Activated CD4-positive, alpha-beta T cell treated with anti-CD3 and anti-CD28 coated beads, Interleukin-2, amount 10 ng/mL, durations not matched to agents 24 days and 14 days (primary cell): ENCODE data around the gene SSR2. TPM values are rescaled to one million over a fixed set of nuclear protein-coding genes. Genes with fewer than 3 reads are reported as not detected.

ENCODE experiments used
- DNase-seq: peaks from one replicate; pipeline ENCODE4 v3.0.0; 2022
- H3K27ac Mint-ChIP-seq: one replicate; pipeline ENCODE4 v1.8.0; 2022; ENCODE audit warnings: mild to moderate bottlenecking, mixed read lengths
- H3K27me3 Mint-ChIP-seq: one replicate; pipeline ENCODE4 v1.8.0; 2022; ENCODE audit warnings: mixed read lengths
- H3K36me3 Mint-ChIP-seq: one replicate; pipeline ENCODE4 v1.8.0; 2022; ENCODE audit warnings: low read depth, mild to moderate bottlenecking, mixed read lengths
- H3K4me1 Mint-ChIP-seq: one replicate; pipeline ENCODE4 v1.8.0; 2021; ENCODE audit warnings: mixed read lengths
- H3K4me3 Mint-ChIP-seq: one replicate; pipeline ENCODE4 v1.8.0; 2022; ENCODE audit warnings: mild to moderate bottlenecking, moderate library complexity, mixed read lengths
- H3K9me3 Mint-ChIP-seq: one replicate; pipeline ENCODE4 v1.8.0; 2021; ENCODE audit warnings: mixed read lengths
- intact Hi-C: fragments of 100-400 bp; cut with micrococcal nuclease; formaldehyde crosslinking; loops from one replicate; pipeline ENCODE4 v1.15.1; 2023
- total RNA-seq: library from RNA; stranded (reverse); gene quantifications from 2 replicates; pipeline ENCODE4 v1.2.3, GENCODE V29; 2022

SSR2 gene
- total RNA-seq, 1 donor from 2014 or later = 175 TPM

DNA sequence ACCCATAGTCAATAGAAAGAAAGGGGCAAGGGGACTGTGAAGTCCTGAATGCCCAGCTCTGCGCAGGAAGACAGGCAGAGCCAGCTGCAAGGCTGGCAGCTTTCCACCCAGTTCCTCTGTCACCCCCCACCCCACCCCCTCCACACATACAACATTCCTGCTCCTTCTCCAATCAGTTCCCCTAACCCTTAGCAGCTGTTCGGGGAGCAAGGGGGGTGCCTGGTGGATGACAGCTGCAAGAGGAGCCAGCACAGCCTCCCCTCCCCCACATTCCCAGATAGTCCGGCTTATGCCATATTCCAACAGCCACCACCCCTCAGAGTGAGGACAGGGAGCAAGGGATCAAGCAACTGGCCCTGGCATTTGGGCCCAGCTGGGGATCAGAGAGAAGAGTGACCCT lies 52.1 kb downstream of the SSR2 start:
- DNase-seq = no peak
- Mint-ChIP-seq H3K27me3 (no peaks in the 10 kb centered on the region), H3K4me1 (peaks cover 74% of the 10 kb centered on the region), H3K36me3 (peaks cover 74% of the 10 kb centered on the region), H3K4me3 (peak overlapping the region; percentile 79), H3K27ac (peak overlapping the region; percentile 90), H3K9me3 (no peaks in the 10 kb centered on the region)
- intact Hi-C loops = no loop called here

DNA sequence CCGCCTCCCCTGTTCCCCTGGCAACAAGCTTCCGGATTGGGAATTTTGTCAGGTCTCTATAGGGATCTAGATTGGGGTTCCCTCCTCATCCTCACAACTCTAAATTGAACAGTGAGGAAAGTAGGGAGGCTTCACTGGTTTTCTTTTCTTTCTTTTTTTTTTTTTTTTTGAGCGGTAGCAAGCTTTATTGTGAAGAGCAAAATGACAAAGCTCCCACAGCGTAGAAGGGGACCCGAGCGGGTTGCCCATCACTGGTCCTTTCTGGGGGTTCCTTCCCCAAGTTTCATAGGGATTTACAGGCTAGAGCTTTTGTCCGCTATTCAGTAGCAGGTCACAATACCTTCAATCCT lies 52.7 kb downstream of the SSR2 start:
- intact Hi-C loops = no loop called here
- Mint-ChIP-seq H3K27ac (peak overlapping the region; percentile 90), H3K36me3 (peaks cover 71% of the 10 kb centered on the region), H3K4me1 (peaks cover 68% of the 10 kb centered on the region), H3K4me3 (peak overlapping the region; percentile 79), H3K9me3 (no peaks in the 10 kb centered on the region), H3K27me3 (no peaks in the 10 kb centered on the region)
- no peak for DNase-seq

GRCh38 chr1:155967341-155968050 lies 53.3 kb downstream of the SSR2 start:
- peak overlapping the region; percentile 79 for H3K4me3 Mint-ChIP-seq
- H3K36me3 Mint-ChIP-seq = peaks cover 71% of the 10 kb centered on the region

DNA sequence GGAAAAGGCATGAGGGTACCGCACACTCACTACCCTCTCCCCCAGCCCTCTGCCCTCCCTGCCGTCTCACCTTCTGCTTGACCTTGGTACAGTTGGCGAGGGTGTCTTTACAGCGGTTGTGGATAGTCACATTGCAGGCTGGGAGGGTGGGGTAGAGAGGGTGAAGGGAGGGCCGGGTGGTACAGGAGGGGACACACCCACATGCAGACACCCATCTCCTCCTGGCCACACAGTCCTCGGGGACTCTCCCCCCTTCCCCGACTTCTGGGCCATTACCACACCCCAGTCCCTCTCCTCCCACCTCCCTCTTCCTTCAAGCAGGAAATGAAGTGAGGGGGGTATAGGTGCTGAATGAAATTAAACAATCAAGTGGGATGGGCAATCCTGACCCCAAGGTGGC lies 54.0 kb downstream of the SSR2 start:
- H3K4me1 Mint-ChIP-seq = peaks cover 61% of the 10 kb centered on the region
- no peaks in the 10 kb centered on the region for H3K27me3 Mint-ChIP-seq
- peak overlapping the region; percentile 50 for H3K4me3 Mint-ChIP-seq
- H3K27ac Mint-ChIP-seq = peak overlapping the region; percentile 79
- H3K9me3 Mint-ChIP-seq = no peaks in the 10 kb centered on the region
- DNase-seq = no peak
- H3K36me3 Mint-ChIP-seq = peaks cover 75% of the 10 kb centered on the region
- intact Hi-C loops = no loop called here

More at GRCh38 chr1:155967341-155968050, 53.3 kb downstream of the SSR2 start:
- intact Hi-C loops = no loop called here
- H3K9me3 Mint-ChIP-seq = no peaks in the 10 kb centered on the region
- H3K27ac Mint-ChIP-seq = peak overlapping the region; percentile 90
- no peaks in the 10 kb centered on the region for H3K27me3 Mint-ChIP-seq
- peaks cover 66% of the 10 kb centered on the region for H3K4me1 Mint-ChIP-seq
- DNase-seq = peak; percentile 76

GRCh38 chr1:155966135-155966534 lies 54.6 kb downstream of the SSR2 start:
- intact Hi-C loops = no loop called here
- Mint-ChIP-seq H3K4me1 (peaks cover 58% of the 10 kb centered on the region), H3K27me3 (no peaks in the 10 kb centered on the region), H3K27ac (peak overlapping the region; percentile 79), H3K36me3 (peaks cover 79% of the 10 kb centered on the region), H3K9me3 (no peaks in the 10 kb centered on the region), H3K4me3 (no peak overlapping the region)
- no peak for DNase-seq

- Mint-ChIP-seq H3K4me1 (peaks cover 41% of the 10 kb centered on the region), H3K4me3 (no peak overlapping the region), H3K36me3 (peaks cover 82% of the 10 kb centered on the region), H3K27ac (peak overlapping the region; percentile 62), H3K9me3 (no peaks in the 10 kb centered on the region), H3K27me3 (no peaks in the 10 kb centered on the region)
- no peak for DNase-seq
- intact Hi-C loops = no loop called here
These were observed 56.6 kb downstream of the SSR2 start for GRCh38 chr1:155964193-155964592.

GRCh38 chr1:155962599-155963211 lies 58.0 kb downstream of the SSR2 start:
- no peaks in the 10 kb centered on the region for H3K9me3 Mint-ChIP-seq
- H3K27me3 Mint-ChIP-seq = no peaks in the 10 kb centered on the region
- intact Hi-C loops = no loop called here
- no peak overlapping the region for H3K4me3 Mint-ChIP-seq
- no peak for DNase-seq
- H3K36me3 Mint-ChIP-seq = peaks cover 76% of the 10 kb centered on the region
- peaks cover 27% of the 10 kb centered on the region for H3K4me1 Mint-ChIP-seq
- H3K27ac Mint-ChIP-seq = no peak overlapping the region

DNA sequence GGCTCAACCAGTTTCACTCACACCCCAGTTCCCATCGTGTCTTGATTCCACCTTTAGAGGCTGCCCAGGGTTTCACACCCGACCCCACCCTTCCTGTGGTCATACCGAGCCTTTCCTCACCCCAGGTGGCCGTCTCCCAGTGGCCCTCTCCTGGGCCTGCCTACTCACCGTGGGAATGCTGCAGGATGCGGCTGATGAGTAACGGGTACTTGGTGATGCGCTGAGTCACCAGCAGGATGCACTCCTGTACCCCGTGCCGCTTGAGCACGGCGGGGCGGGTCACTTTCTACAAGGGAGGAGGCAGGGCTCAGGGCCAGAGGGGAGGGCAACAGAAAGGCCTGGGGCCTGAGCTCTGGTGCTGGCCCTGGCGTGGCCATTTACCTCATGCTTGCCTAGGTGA lies 58.8 kb downstream of the SSR2 start:
- Mint-ChIP-seq H3K27ac (peak overlapping the region; percentile 48), H3K4me3 (no peak overlapping the region), H3K36me3 (peaks cover 79% of the 10 kb centered on the region), H3K9me3 (no peaks in the 10 kb centered on the region), H3K27me3 (no peaks in the 10 kb centered on the region), H3K4me1 (peaks cover 20% of the 10 kb centered on the region)
- DNase-seq = no peak
- intact Hi-C loops = no loop called here

DNA sequence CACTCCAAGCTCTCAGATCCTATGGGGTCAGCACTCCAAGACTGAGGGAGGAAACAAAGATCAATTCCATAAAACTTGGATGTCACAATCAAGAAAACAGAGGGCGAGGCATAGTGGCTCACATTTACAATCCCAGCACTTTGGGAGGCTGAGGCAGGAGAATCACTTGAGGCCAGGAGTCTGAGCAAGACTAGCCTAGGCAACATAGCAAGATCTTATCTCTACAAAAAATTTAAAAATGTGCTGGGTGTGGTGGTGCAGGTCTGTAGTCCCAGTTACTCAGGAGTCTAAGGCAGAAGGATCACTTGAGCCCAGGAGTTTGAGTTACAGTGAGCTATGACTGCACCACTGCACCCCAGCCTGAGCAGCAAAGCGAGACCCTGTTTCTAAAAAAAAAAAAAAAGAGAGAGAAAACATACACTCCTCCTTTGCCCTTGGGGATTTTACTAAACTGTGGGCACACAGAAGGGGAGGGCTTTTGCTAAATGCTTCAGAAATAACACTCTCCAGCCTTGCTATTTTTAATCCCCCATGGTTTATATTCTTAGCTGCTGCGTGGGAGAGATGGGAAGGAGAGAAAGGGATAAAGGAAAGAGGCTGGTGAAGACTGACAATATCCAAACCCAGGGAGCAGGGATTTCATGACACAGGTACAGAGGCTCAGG lies 60.5 kb downstream of the SSR2 start:
- Mint-ChIP-seq H3K27me3 (no peaks in the 10 kb centered on the region), H3K9me3 (no peaks in the 10 kb centered on the region), H3K27ac (peak overlapping the region; percentile 66), H3K4me1 (peaks cover 13% of the 10 kb centered on the region), H3K4me3 (no peak overlapping the region), H3K36me3 (peaks cover 65% of the 10 kb centered on the region)
- intact Hi-C loops = no loop called here
- DNase-seq = no peak

Other genes starting within 250 kb of the SSR2 start
- 63.2 and 64.0 TPM in 2 replicates for gene GON4L, start 163.7 kb downstream of the SSR2 start, total RNA-seq
- gene SYT11, start 161.4 kb downstream of the SSR2 start, total RNA-seq = 17.8 and 18.5 TPM in 2 replicates
- gene RIT1, start 109.6 kb downstream of the SSR2 start, total RNA-seq = 17.9 and 21.7 TPM in 2 replicates
- 82.9 and 92.2 TPM in 2 replicates for gene KHDC4, start 86.5 kb downstream of the SSR2 start, total RNA-seq
- not detected in 2 replicates for gene RXFP4, start 79.3 kb downstream of the SSR2 start, total RNA-seq
- gene ARHGEF2, start 42.4 kb downstream of the SSR2 start, total RNA-seq = 189 and 198 TPM in 2 replicates
- gene UBQLN4, start 32.8 kb upstream of the SSR2 start, total RNA-seq = 64.3 and 65.0 TPM in 2 replicates
- gene LAMTOR2, start 33.8 kb upstream of the SSR2 start, total RNA-seq = 69.9 and 73.0 TPM in 2 replicates
- not detected in 2 replicates for gene RAB25, start 40.2 kb upstream of the SSR2 start, total RNA-seq
- gene MEX3A, start 61.5 kb upstream of the SSR2 start, total RNA-seq = 0.24 and 0.84 TPM in 2 replicates
- gene LMNA, start 93.8 kb upstream of the SSR2 start, total RNA-seq = 105 and 110 TPM in 2 replicates
- gene SEMA4A, start 132.6 kb upstream of the SSR2 start, total RNA-seq = 12.1 and 12.7 TPM in 2 replicates
- gene SLC25A44, start 173.2 kb upstream of the SSR2 start, total RNA-seq = 61.0 and 67.9 TPM in 2 replicates
- gene PMF1, start 192.1 kb upstream of the SSR2 start, total RNA-seq = 107 and 113 TPM in 2 replicates
- gene BGLAP, start 221.2 kb upstream of the SSR2 start, total RNA-seq = 1.9 and 2.3 TPM in 2 replicates
- 4.2 and 4.6 TPM in 2 replicates for gene PAQR6, start 227.1 kb upstream of the SSR2 start, total RNA-seq